HEK293T (cell line): Measurements from ENCODE around the gene IL15.

Experiments
- CTCF ChIA-PET: fragments of 350-600 bp; formaldehyde crosslinking; extraction: SDS; loops from one replicate; lab custom pipeline; 2021; ENCODE audit warnings: antibody characterized with exemption, inconsistent platforms; lab: Yijun Ruan, JAX
- POLR2A ChIA-PET: fragments of 350-600 bp; formaldehyde crosslinking; extraction: SDS; loops from one replicate; lab custom pipeline; 2020; ENCODE audit warnings: antibody characterized with exemption, inconsistent platforms; lab: Yijun Ruan, JAX
- DNase-seq: peaks from one replicate; pipeline ENCODE4 v3.0.0; 2012; ENCODE audit warnings: mixed read lengths; ENCODE audit errors: extremely low spot score
- ARNT ChIP-seq: fragments of 450-650 bp; IDR thresholded peaks from 2 replicates; pipeline ENCODE4 v1.6.1; 2017; ENCODE audit warnings: mild to moderate bottlenecking
- BHLHE40 ChIP-seq: fragments of 450-650 bp; IDR thresholded peaks from 2 replicates; pipeline ENCODE4 v1.6.1; 2016; ENCODE audit warnings: mild to moderate bottlenecking, moderate library complexity, borderline replicate concordance
- CTBP1 ChIP-seq: fragments of 450-650 bp; IDR thresholded peaks from 2 replicates; pipeline ENCODE4 v1.6.1; 2016; ENCODE audit warnings: borderline replicate concordance
- ELF4 ChIP-seq: fragments of 450-650 bp; IDR thresholded peaks from 2 replicates; pipeline ENCODE4 v1.6.1; 2017; ENCODE audit warnings: antibody characterized with exemption
- FOXA1 ChIP-seq: fragments of 450-650 bp; IDR thresholded peaks from 2 replicates; pipeline ENCODE4 v1.6.1; 2016; ENCODE audit warnings: mild to moderate bottlenecking
- FOXK2 ChIP-seq: fragments of 450-650 bp; IDR thresholded peaks from 2 replicates; pipeline ENCODE4 v1.6.1; 2016; ENCODE audit warnings: mild to moderate bottlenecking
- FOXM1 ChIP-seq: fragments of 450-650 bp; IDR thresholded peaks from 2 replicates; pipeline ENCODE4 v1.6.1; 2017; ENCODE audit warnings: mild to moderate bottlenecking, borderline replicate concordance
- HDGF ChIP-seq: fragments of 450-650 bp; IDR thresholded peaks from 2 replicates; pipeline ENCODE4 v1.6.1; 2017; ENCODE audit warnings: antibody characterized with exemption, borderline replicate concordance
- L3MBTL2 ChIP-seq: fragments of 450-650 bp; conservative IDR thresholded peaks from 2 replicates; pipeline ENCODE4 v1.6.1; 2016; ENCODE audit warnings: mild to moderate bottlenecking
- LEF1 ChIP-seq: fragments of 450-650 bp; IDR thresholded peaks from 2 replicates; pipeline ENCODE4 v1.6.1; 2017; ENCODE audit warnings: mild to moderate bottlenecking, borderline replicate concordance
- NFRKB ChIP-seq: fragments of 450-650 bp; IDR thresholded peaks from 2 replicates; pipeline ENCODE4 v1.6.1; 2016; ENCODE audit warnings: mild to moderate bottlenecking, moderate library complexity
- SP1 ChIP-seq: fragments of 450-650 bp; IDR thresholded peaks from 2 replicates; pipeline ENCODE4 v1.6.1; 2017
- SUZ12 ChIP-seq: fragments of 450-650 bp; IDR thresholded peaks from 2 replicates; pipeline ENCODE4 v1.6.1; 2016; ENCODE audit warnings: mild to moderate bottlenecking
- TARDBP ChIP-seq: fragments of 450-650 bp; IDR thresholded peaks from 2 replicates; pipeline ENCODE4 v1.6.1; 2016
- ZNF384 ChIP-seq: fragments of 450-650 bp; IDR thresholded peaks from 2 replicates; pipeline ENCODE4 v1.6.1; 2016
- TF ChIP-seq, protein P1 (sequence below): fragments of 450-650 bp; IDR thresholded peaks from 2 replicates; pipeline ENCODE4 v1.6.1; 2016

Gene IL15

DNA sequence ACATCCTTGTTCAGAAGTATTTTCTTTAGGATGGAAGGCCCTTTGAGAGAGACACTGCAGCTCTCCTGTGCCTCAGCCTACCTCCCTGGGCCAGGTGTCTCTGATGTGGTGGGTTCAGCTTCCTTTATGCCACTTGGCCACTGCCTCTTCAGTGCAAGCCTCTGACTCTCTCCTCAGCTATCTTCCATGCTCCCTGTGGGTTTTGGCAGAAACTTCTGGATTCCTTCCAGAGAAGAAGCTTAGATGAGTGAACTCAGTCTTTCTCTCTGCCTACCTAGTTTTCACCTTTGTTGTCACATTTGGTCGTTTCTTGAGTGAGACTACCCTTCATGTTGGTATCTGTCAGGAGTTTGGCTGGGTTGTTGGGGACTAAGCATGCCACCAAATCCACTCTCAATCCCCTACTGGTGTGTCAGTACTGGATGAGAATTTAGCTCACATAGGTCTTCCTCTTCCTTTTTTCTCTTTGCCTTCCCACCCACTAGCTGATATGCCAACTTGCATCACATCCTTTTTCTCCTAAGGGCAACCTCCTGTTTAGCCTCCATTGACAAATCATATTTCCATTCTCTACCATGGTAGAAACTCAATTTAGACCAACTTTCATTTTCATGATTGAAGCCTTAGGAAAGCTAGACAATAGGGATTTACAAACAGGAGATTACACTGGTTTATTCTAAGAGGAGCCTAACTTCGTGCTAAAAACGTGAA is 32.0 kb downstream of the IL15 start:
- TF ChIP-seq ZNF384 (no peak), L3MBTL2 (no peak), ELF4 (no peak), LEF1 (no peak), FOXK2 (no peak), HDGF (no peak), ARNT (no peak), SP1 (no peak), FOXM1 (no peak), TARDBP (no peak), CTBP1 (no peak), SUZ12 (no peak), FOXA1 (no peak), NFRKB (no peak), BHLHE40 (no peak)
- TF ChIP-seq, protein P1, sequence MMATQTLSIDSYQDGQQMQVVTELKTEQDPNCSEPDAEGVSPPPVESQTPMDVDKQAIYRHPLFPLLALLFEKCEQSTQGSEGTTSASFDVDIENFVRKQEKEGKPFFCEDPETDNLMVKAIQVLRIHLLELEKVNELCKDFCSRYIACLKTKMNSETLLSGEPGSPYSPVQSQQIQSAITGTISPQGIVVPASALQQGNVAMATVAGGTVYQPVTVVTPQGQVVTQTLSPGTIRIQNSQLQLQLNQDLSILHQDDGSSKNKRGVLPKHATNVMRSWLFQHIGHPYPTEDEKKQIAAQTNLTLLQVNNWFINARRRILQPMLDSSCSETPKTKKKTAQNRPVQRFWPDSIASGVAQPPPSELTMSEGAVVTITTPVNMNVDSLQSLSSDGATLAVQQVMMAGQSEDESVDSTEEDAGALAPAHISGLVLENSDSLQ = no peak
- no peak for DNase-seq
- POLR2A ChIA-PET = no interaction called here
- CTCF ChIA-PET = no interaction called here

DNA sequence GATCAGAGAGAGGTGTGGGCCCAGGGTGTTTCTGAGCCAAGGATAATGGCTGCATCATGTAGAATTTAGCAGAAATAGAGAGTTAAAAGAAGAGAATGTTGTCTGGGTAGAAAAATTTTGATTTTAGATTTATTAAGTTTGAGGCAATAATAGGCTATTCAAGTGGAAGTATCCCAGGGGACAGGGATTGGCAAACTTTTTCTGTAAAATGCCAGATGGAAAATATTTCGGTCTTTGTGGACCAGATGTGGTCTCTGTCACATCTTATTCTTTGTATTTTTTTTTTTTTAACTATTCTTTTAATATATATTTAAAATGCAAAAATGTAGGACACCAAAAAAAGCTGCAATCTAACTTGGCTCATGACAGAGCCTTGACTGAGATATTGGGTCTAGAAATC is 33.1 kb downstream of the IL15 start:
- POLR2A ChIA-PET = no interaction called here
- CTCF ChIA-PET = no interaction called here
- no peak for DNase-seq
- no peak for TF ChIP-seq ELF4
- TF ChIP-seq L3MBTL2 = no peak
- no peak for TF ChIP-seq HDGF
- no peak for TF ChIP-seq FOXA1
- no peak for TF ChIP-seq CTBP1
- no peak for TF ChIP-seq SP1
- TF ChIP-seq FOXM1 = no peak
- TF ChIP-seq LEF1 = no peak

DNA sequence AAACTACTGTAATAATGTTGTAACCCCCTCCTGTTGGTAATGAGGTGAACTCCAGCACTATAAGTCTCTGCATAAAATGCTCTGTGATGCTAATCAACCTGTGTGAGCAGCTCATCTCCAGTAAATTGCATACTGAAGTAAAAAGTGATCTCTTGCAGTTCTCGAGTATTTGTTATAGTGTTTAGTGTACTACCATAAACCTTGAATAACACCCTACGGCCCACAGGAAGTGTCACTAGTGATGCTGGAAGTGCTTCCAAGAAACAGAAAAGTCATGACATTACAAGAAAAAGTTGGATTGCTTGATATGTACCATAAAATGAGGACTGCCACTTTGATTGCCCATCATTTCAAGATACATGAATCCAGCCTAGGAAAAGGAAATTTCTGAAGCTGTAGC is 39.0 kb downstream of the IL15 start:
- CTCF ChIA-PET = interaction anchor here (0.6 kb wide), 1 partner anchor 406 kb away, joined by 3 read pairs; no protein-coding TSS in a partner anchor
- DNase-seq = no peak
- no peak for TF ChIP-seq NFRKB
- TF ChIP-seq ARNT = no peak
- TF ChIP-seq BHLHE40 = no peak
- TF ChIP-seq ZNF384 = no peak
- TF ChIP-seq CTBP1 = no peak
- TF ChIP-seq HDGF = no peak
- TF ChIP-seq SUZ12 = no peak
- TF ChIP-seq FOXK2 = no peak
- TF ChIP-seq, protein P1 = no peak
- TF ChIP-seq L3MBTL2 = no peak
- no peak for TF ChIP-seq LEF1
- TF ChIP-seq TARDBP = no peak
- TF ChIP-seq FOXA1 = no peak
- no peak for TF ChIP-seq SP1
- no peak for TF ChIP-seq FOXM1
- no peak for TF ChIP-seq ELF4
- POLR2A ChIA-PET = no interaction called here

DNA sequence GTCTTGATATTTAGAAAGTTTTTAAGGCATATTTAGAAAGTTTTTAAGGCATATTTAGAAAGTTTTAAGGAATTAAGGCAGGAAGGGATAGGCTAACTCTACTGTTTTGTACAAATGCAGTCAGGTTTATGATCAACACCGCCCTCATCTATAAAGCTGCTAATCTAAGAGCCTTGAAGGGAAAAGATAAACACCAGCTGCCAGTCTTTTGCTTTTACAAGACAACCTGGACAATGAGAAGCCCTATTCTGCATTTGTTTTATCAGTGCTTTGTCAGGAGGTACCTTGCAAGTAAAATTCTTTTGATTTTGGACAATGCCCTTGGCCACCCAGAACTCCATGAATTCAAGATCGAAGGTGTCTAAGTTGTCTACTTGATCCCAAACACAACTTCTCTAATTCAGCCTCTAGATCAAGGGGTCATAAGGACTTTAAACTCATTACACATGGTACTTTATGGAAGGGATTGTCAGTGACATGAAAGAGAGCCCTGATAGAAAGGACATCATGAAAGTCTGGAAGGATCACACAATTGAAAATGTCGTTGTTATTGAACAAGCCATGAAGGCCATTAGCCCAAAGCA is 39.8 kb downstream of the IL15 start:
- DNase-seq = no peak
- ChIA-PET CTCF (no interaction called here), POLR2A (no interaction called here)
- no peak for TF ChIP-seq NFRKB
- no peak for TF ChIP-seq FOXM1
- TF ChIP-seq ELF4 = no peak
- TF ChIP-seq, protein P1 = no peak
- TF ChIP-seq FOXK2 = no peak
- TF ChIP-seq TARDBP = no peak
- no peak for TF ChIP-seq L3MBTL2
- TF ChIP-seq BHLHE40 = no peak
- TF ChIP-seq HDGF = no peak
- no peak for TF ChIP-seq CTBP1
- TF ChIP-seq SUZ12 = no peak
- no peak for TF ChIP-seq SP1
- TF ChIP-seq ARNT = no peak
- TF ChIP-seq FOXA1 = no peak

DNA sequence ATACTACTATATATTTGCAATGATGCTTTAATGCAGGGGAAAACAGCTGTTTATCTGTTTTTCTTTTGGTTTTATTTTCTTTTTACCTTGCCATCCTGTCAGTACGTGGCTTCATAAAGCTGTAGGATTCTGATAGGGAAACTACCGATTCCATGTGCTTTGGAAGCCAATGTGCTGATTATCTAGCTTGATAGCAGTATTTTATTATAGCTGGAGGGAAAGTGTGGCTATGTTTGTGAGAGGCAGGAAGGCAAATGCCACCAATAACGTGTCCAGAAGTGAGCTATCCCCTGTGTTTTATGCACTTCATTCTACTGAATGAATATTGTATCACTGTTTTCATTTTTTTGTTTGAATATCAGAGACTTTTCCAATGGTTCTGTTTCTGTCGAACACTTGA is 43.7 kb downstream of the IL15 start:
- CTCF ChIA-PET = interaction anchor here (0.9 kb wide), 2 partner anchors 31 to 332 kb away, joined by 3 to 4 read pairs; no protein-coding TSS in a partner anchor
- POLR2A ChIA-PET = no interaction called here
- DNase-seq = no peak
- TF ChIP-seq FOXM1 = no peak
- no peak for TF ChIP-seq SUZ12
- TF ChIP-seq ELF4 = no peak
- no peak for TF ChIP-seq CTBP1
- TF ChIP-seq NFRKB = no peak
- TF ChIP-seq L3MBTL2 = no peak
- TF ChIP-seq FOXA1 = no peak
- no peak for TF ChIP-seq LEF1
- TF ChIP-seq HDGF = no peak
- TF ChIP-seq, protein P1 = no peak
- no peak for TF ChIP-seq TARDBP
- no peak for TF ChIP-seq SP1
- TF ChIP-seq ZNF384 = no peak
- TF ChIP-seq BHLHE40 = no peak
- no peak for TF ChIP-seq FOXK2
- TF ChIP-seq ARNT = no peak
